RWPE1 (cell line): Measurements from ENCODE around the gene SMYD3.
"Not testable (repeated sequence)": the region's sequence is repeated elsewhere in the genome, so short reads cannot be mapped to it uniquely, and the experiment has no call there.

Experiments used
- CTCF ChIA-PET: fragments of 350-600 bp; sonication (Branson Sonifier 250); formaldehyde crosslinking; extraction: SDS; loops from one replicate; lab custom pipeline; 2021; lab: Yijun Ruan, JAX
- POLR2A ChIA-PET: fragments of 400-600 bp; formaldehyde crosslinking; extraction: SDS; loops from one replicate; lab custom pipeline; 2020; ENCODE audit warnings: antibody characterized with exemption; ENCODE audit not compliant: low non-redundant PET; lab: Yijun Ruan, JAX
- DNase-seq: peaks from one replicate; pipeline ENCODE4 v3.0.0; 2012; ENCODE audit warnings: low spot score
- H3K27ac ChIP-seq: fragments of 450-650 bp; 2 replicates; pipeline ENCODE4 v1.5.1; 2017
- CTCF ChIP-seq: fragments of 450-650 bp; conservative IDR thresholded peaks from 2 replicates; pipeline ENCODE4 v1.5.1; 2017; ENCODE audit warnings: low read depth, mild to moderate bottlenecking

Gene SMYD3

GRCh38 chr1:245751116-245751515, 756.0 kb downstream of the SMYD3 start:
- ChIA-PET CTCF (no interaction called here), POLR2A (no interaction called here)
- no peak for TF ChIP-seq CTCF
- no peak for DNase-seq
- no peak overlapping the region for H3K27ac ChIP-seq

GRCh38 chr1:245750261-245750660, 756.8 kb downstream of the SMYD3 start:
- DNase-seq = no peak
- TF ChIP-seq CTCF = no peak
- CTCF ChIA-PET = no interaction called here
- POLR2A ChIA-PET = no interaction called here
- H3K27ac ChIP-seq = no peak overlapping the region

GRCh38 chr1:245749053-245749452, 758.0 kb downstream of the SMYD3 start:
- no peak for TF ChIP-seq CTCF
- ChIA-PET CTCF (interaction anchor here (0.6 kb wide), 1 partner anchor 233 kb away, joined by 4 read pairs; no protein-coding TSS in a partner anchor), POLR2A (no interaction called here)
- no peak for DNase-seq
- no peak overlapping the region for H3K27ac ChIP-seq

GRCh38 chr1:245748646-245749045, 758.4 kb downstream of the SMYD3 start:
- H3K27ac ChIP-seq = no peak overlapping the region
- DNase-seq = no peak
- no peak for TF ChIP-seq CTCF
- POLR2A ChIA-PET = no interaction called here
- CTCF ChIA-PET = interaction anchor here (0.6 kb wide), 1 partner anchor 233 kb away, joined by 4 read pairs; no protein-coding TSS in a partner anchor

- no peak overlapping the region for H3K27ac ChIP-seq
- ChIA-PET CTCF (no interaction called here), POLR2A (no interaction called here)
- TF ChIP-seq CTCF = no peak
- no peak for DNase-seq
These were observed 758.8 kb downstream of the SMYD3 start for GRCh38 chr1:245748240-245748639.

- no peak for DNase-seq
- H3K27ac ChIP-seq = no peak overlapping the region
- CTCF ChIA-PET = no interaction called here
- POLR2A ChIA-PET = no interaction called here
- TF ChIP-seq CTCF = no peak
These were observed 764.2 kb downstream of the SMYD3 start for GRCh38 chr1:245742896-245743295.

GRCh38 chr1:245740336-245740735, 766.7 kb downstream of the SMYD3 start:
- H3K27ac ChIP-seq, CTCF ChIA-PET, POLR2A ChIA-PET, DNase-seq: not testable (repeated sequence)
